HG03159 (cell line): Measurements from ENCODE around the gene TWNK.
A peak's percentile ranks its signal among the peaks of the same experiment; 100 is the strongest.
"Not testable (repeated sequence)": the region's sequence is repeated elsewhere in the genome, so short reads cannot be mapped to it uniquely, and the experiment has no call there.

ENCODE experiments used
- ATAC-seq: cut with Tn5 transposase; IDR thresholded peaks from one replicate; pipeline ENCODE4 v1.9.1; 2021; ENCODE audit warnings: mild to moderate bottlenecking, moderate library complexity; ENCODE audit not compliant: unreplicated experiment

Gene TWNK

GRCh38 chr10:101029520-101030295 is 42.4 kb downstream of the TWNK start:
- no peak for ATAC-seq

- no peak for ATAC-seq
Measured at GRCh38 chr10:101030496-101031127, 43.3 kb downstream of the TWNK start.

- ATAC-seq = peak; percentile 92
Measured at GRCh38 chr10:101031128-101031795, 43.9 kb downstream of the TWNK start, which contains the start of the genes PDZD7 and SFXN3. Gene PDZD7, minus strand, starts transcription at chr10:101031129. Its CDS starts 910 bp downstream, at chr10:101030219. Gene SFXN3, plus strand, starts transcription at chr10:101031234. Its CDS starts 3,461 bp downstream, at chr10:101034695.

- no peak for ATAC-seq
Measured at GRCh38 chr10:101031796-101032636, 44.7 kb downstream of the TWNK start.

GRCh38 chr10:101032637-101033224 is 45.4 kb downstream of the TWNK start:
- ATAC-seq = no peak

GRCh38 chr10:101033276-101033675 is 45.9 kb downstream of the TWNK start:
- ATAC-seq = no peak

GRCh38 chr10:101034404-101034803 is 47.1 kb downstream of the TWNK start:
- not testable (repeated sequence) for ATAC-seq

GRCh38 chr10:101035314-101035713 is 48.0 kb downstream of the TWNK start:
- no peak for ATAC-seq

- no peak for ATAC-seq
Measured at GRCh38 chr10:101035916-101036702, 48.8 kb downstream of the TWNK start.

- ATAC-seq = no peak
Measured at GRCh38 chr10:101036726-101037125, 49.4 kb downstream of the TWNK start.

GRCh38 chr10:101038484-101038883 is 51.1 kb downstream of the TWNK start:
- no peak for ATAC-seq

- ATAC-seq = no peak
Measured at GRCh38 chr10:101040061-101040460, 52.7 kb downstream of the TWNK start.

GRCh38 chr10:101040851-101041250 is 53.5 kb downstream of the TWNK start:
- ATAC-seq = no peak

- ATAC-seq = peak; percentile 56
Measured at GRCh38 chr10:101041252-101041761, 54.0 kb downstream of the TWNK start.

GRCh38 chr10:101042118-101042517 is 54.8 kb downstream of the TWNK start:
- ATAC-seq = no peak

GRCh38 chr10:101042667-101043362 is 55.5 kb downstream of the TWNK start:
- ATAC-seq = peak; percentile 91

GRCh38 chr10:101043363-101043707 is 56.0 kb downstream of the TWNK start:
- ATAC-seq = no peak
